RWPE2 (cell line): ENCODE results near the gene DNAH9.

Experiments used
- ATAC-seq: fragments of 200-7000 bp; cut with Tn5 transposase; 3 replicates; pipeline ENCODE4 v1.9.1; 2021; ENCODE audit warnings: low read depth
- DNase-seq: peaks from one replicate; pipeline ENCODE4 v3.0.0-alpha.2; 2020; ENCODE audit warnings: low spot score
- H3K27ac ChIP-seq: fragments of 450-650 bp; 2 replicates; pipeline ENCODE4 v1.5.1; 2017; ENCODE audit warnings: mild to moderate bottlenecking; ENCODE audit not compliant: poor library complexity, severe bottlenecking
- H3K27me3 ChIP-seq: fragments of 250-450 bp; sonication (Bioruptor Pico); 2 replicates; pipeline ENCODE4 v1.5.1; 2021; ENCODE audit warnings: mild to moderate bottlenecking, moderate library complexity; ENCODE audit not compliant: insufficient read depth, poor library complexity, severe bottlenecking
- H3K36me3 ChIP-seq: fragments of 250-450 bp; sonication (Bioruptor Pico); 2 replicates; pipeline ENCODE4 v1.5.1; 2020; ENCODE audit warnings: low read depth, mild to moderate bottlenecking, moderate library complexity
- H3K4me1 ChIP-seq: fragments of 250-450 bp; sonication (Bioruptor Pico); 2 replicates; pipeline ENCODE4 v1.5.1; 2021; ENCODE audit warnings: mild to moderate bottlenecking, moderate library complexity; ENCODE audit not compliant: insufficient read depth, poor library complexity, severe bottlenecking
- H3K4me3 ChIP-seq: fragments of 250-450 bp; sonication (Bioruptor Pico); 2 replicates; pipeline ENCODE4 v1.5.1; 2021; ENCODE audit warnings: mild to moderate bottlenecking, moderate library complexity; ENCODE audit not compliant: severe bottlenecking
- H3K9me3 ChIP-seq: fragments of 250-450 bp; sonication (Bioruptor Pico); 2 replicates; pipeline ENCODE4 v1.5.1; 2021; ENCODE audit warnings: mild to moderate bottlenecking, moderate library complexity; ENCODE audit not compliant: severe bottlenecking
- CTCF ChIP-seq: fragments of 450-650 bp; IDR thresholded peaks from one replicate; pipeline ENCODE4 v1.5.1; 2017; ENCODE audit warnings: mild to moderate bottlenecking, moderate library complexity; ENCODE audit not compliant: poor library complexity, severe bottlenecking

DNAH9 gene

GRCh38 chr17:11589716-11590115 is 8.6 kb upstream of the DNAH9 start:
- H3K36me3 ChIP-seq = no peaks in the 10 kb centered on the region
- TF ChIP-seq CTCF = no peak
- DNase-seq (no peak), ATAC-seq (no peak)
- no peaks in the 10 kb centered on the region for H3K4me1 ChIP-seq
- no peak overlapping the region for H3K27ac ChIP-seq
- H3K9me3 ChIP-seq = no peaks in the 10 kb centered on the region
- H3K4me3 ChIP-seq = no peak overlapping the region
- no peaks in the 10 kb centered on the region for H3K27me3 ChIP-seq

- H3K27ac ChIP-seq = no peak overlapping the region
- ATAC-seq (no peak), DNase-seq (no peak)
- no peaks in the 10 kb centered on the region for H3K9me3 ChIP-seq
- H3K27me3 ChIP-seq = no peaks in the 10 kb centered on the region
- no peak for TF ChIP-seq CTCF
- no peaks in the 10 kb centered on the region for H3K4me1 ChIP-seq
- no peaks in the 10 kb centered on the region for H3K36me3 ChIP-seq
- no peak overlapping the region for H3K4me3 ChIP-seq
These were observed 3.4 kb downstream of the DNAH9 start for GRCh38 chr17:11601661-11602060.

- H3K27ac ChIP-seq = no peak overlapping the region
- H3K4me1 ChIP-seq = no peaks in the 10 kb centered on the region
- no peak for DNase-seq
These were observed 10.1 kb downstream of the DNAH9 start for GRCh38 chr17:11608396-11608795.

GRCh38 chr17:11610999-11611566 is 12.8 kb downstream of the DNAH9 start:
- H3K27ac ChIP-seq = no peak overlapping the region
- no peaks in the 10 kb centered on the region for H3K4me1 ChIP-seq
- no peaks in the 10 kb centered on the region for H3K9me3 ChIP-seq
- no peaks in the 10 kb centered on the region for H3K27me3 ChIP-seq
- TF ChIP-seq CTCF = no peak
- no peaks in the 10 kb centered on the region for H3K36me3 ChIP-seq
- no peak for DNase-seq
- ATAC-seq = no peak
- H3K4me3 ChIP-seq = no peak overlapping the region

More at GRCh38 chr17:11608396-11608795, 10.1 kb downstream of the DNAH9 start:
- ATAC-seq = peak; percentile 31; the same call in 1 of the 3 replicates
- no peaks in the 10 kb centered on the region for H3K9me3 ChIP-seq
- no peak overlapping the region for H3K4me3 ChIP-seq
- TF ChIP-seq CTCF = no peak
- H3K36me3 ChIP-seq = no peaks in the 10 kb centered on the region
- H3K27me3 ChIP-seq = no peaks in the 10 kb centered on the region

GRCh38 chr17:11612956-11613355 is 14.7 kb downstream of the DNAH9 start:
- no peak for TF ChIP-seq CTCF

More at GRCh38 chr17:11612956-11613355, 14.7 kb downstream of the DNAH9 start:
- H3K27ac ChIP-seq = no peak overlapping the region
- no peaks in the 10 kb centered on the region for H3K27me3 ChIP-seq
- no peak for DNase-seq
- no peaks in the 10 kb centered on the region for H3K4me1 ChIP-seq
- H3K9me3 ChIP-seq = no peaks in the 10 kb centered on the region
- ATAC-seq = no peak
- no peak overlapping the region for H3K4me3 ChIP-seq
- H3K36me3 ChIP-seq = no peaks in the 10 kb centered on the region
